HG03196 (cell line): ENCODE measurements around the gene CALHM3.

ENCODE experiments used
- ATAC-seq: cut with Tn5 transposase; IDR thresholded peaks from one replicate; pipeline ENCODE4 v1.9.1; 2021; ENCODE audit not compliant: unreplicated experiment

The CALHM3 gene

DNA sequence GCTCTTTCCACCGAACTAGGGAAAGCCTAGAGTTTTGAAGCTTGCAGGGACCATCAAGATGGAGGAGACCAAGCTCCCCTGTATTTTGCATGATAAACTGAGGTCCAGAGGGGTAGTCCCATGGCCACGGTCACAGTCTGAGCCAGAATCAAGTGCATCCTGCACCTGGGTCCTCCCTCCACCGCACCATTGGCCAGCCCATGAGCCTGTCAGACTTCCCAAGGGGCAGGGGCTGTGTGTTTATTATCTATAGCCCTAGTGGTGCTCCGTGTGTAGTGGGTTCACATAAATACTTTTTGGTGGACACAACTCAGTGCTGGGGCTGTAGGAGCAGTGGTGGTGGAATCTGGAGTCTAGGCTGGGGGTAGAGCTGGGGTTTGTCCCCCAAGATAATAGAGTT lies 3.6 kb downstream of the CALHM3 start:
- no peak for ATAC-seq

GRCh38 chr10:103474077-103474476 lies 5.0 kb downstream of the CALHM3 start:
- no peak for ATAC-seq

DNA sequence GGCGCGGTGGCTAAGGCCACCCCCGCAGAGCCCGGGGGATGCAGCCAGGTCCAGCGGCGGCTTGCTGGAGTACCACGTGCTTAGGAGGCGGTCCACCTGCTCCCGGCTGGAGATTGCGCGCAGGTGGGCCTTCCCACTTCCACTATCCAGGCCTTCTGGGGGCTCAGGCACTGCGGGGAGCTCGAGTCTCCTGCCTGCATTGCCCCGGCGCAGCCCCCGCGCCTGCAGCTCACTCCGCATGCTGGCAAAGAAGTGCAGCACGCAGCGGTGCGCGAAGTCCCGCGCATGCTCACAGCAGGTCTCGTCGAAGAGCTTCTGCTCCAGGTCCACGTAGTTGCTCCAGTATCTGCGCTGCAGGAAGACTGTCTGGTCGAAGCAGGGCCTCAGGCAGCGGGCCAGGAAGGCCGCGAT lies 5.8 kb downstream of the CALHM3 start:
- ATAC-seq: no peak

DNA sequence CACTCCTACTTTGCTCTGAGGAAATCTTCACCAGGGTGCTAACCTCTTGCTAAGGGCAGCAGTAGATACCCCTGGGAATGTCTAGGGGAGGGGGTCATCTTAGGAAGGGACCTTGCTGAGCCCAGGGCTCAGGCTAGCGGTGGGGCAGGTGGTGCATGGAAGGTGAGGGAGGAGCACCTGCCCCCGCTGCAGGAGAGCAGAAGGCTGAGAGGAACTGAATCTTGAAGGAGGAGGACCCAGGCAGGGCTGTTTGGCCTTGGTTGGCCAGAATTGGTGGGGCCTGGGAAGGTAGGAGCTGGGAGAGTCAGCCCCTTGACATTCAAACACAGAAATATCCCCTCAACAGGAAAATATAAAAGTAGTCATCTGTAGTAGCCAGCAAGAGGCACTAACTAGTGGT lies 7.0 kb downstream of the CALHM3 start:
- no peak for ATAC-seq

DNA sequence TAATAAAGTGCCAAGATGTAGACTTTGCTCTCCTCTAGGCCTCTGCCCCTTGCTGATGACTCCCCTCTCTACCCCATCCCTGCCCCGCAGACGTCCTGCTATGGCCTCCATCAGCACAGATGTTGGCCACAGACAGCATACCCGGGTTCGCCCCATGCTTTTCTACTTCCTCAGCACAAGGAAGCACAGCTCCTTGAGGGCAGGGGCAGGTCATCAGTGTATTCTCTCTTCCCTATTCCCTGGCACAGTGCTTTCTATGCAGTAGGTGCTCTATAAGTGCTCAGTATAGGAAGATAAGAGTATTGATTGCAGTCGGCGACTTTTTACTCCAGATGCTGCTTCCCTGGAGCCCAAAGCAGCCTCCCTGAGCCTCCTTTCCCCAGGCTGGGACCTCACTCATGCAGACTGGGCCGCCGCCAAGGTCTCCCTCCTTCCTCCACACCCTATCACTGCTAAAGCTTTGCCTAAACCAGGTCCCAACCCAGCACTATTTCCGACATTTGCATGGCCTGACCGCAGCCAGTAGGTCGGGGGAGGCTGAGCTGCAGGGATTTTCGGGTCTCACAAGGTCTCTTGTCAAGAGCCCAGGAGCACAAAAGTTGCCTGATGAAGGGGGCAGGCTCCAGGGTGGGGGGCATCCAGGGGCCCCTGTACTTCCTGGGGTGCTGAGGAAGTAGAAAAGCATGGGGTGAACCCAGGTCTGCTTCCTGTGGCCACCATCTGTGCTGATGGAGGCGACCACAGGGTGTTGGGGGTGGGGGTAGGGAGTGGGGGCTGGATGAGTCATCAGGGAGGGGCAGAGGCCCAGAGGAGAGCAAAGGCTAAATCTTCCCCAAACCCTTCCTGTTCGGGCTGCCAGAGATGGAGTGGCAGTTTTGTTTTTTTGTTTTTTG lies 8.0 kb downstream of the CALHM3 start:
- ATAC-seq: peak; percentile 70

- ATAC-seq: no peak
These were observed 9.8 kb downstream of the CALHM3 start for GRCh38 chr10:103469201-103469600.

DNA sequence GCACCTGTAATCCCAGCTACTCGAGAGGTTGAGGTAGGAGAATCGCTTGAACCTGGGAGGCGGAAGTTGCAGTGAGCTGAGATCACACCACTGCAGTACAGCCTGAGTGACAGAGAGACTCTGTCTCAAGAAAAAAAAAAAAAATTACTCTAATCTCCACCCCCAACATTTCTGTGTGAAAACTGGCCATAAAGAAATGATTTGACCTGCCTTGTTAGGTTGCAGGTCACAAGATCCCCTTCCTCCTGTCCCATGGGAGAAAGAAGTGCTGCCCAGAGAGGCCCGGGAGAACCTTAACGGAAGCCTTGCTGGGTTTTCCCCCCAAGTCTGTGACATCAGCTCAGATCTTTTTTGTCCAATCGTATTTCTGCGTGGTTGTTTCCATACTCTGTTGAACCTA lies 11.6 kb downstream of the CALHM3 start:
- no peak for ATAC-seq

DNA sequence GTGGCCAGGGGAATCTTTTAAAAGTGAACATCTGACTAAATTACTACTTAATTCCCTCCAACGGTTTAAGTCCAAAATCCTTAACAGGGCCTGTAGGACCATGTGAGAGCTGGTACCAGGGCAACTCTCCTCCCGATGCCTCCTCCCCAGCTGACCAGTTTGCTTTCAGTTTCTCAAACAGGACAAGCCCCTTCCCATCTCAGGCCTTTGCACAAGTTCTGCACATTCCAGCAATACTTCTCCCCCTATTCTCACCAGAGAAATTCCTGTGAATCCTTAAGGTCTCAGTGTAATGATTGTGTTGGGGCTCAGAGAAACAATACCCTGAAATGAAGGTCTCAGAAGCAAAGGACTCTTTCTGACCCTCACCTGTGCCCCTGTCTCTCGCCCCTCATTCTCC lies 12.3 kb downstream of the CALHM3 start:
- no peak for ATAC-seq

- no peak for ATAC-seq
These were observed 13.4 kb downstream of the CALHM3 start for GRCh38 chr10:103465411-103466179.

GRCh38 chr10:103463499-103463898 lies 15.5 kb downstream of the CALHM3 start:
- no peak for ATAC-seq

GRCh38 chr10:103459615-103460014 lies 19.4 kb downstream of the CALHM3 start:
- no peak for ATAC-seq

DNA sequence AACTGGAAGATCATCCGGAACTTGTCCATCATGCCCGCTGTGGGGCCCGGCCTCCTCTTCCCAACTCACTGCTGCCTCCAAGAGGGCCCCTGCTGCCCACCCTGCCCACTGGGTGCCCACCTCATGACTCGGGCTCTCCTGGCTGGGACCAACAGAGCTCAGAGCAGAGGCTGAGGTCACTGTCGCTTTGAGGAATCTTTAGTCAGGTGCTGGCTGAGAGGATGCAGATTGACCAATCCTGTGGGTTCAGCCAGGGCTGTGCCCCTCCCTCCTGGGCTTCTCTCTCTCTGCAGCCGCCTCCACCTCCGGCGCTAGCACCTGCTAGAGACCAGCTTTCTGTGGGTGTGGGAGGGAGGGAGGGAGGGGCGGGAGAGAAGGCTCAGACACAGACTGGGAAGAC lies 20.3 kb downstream of the CALHM3 start, which contains the start of gene CALHM1:
TSS of gene CALHM1 (minus strand) at position 181 of the 400 bp plus-strand sequence. CDS start at position 32, 149 bp downstream.
- ATAC-seq: no peak

DNA sequence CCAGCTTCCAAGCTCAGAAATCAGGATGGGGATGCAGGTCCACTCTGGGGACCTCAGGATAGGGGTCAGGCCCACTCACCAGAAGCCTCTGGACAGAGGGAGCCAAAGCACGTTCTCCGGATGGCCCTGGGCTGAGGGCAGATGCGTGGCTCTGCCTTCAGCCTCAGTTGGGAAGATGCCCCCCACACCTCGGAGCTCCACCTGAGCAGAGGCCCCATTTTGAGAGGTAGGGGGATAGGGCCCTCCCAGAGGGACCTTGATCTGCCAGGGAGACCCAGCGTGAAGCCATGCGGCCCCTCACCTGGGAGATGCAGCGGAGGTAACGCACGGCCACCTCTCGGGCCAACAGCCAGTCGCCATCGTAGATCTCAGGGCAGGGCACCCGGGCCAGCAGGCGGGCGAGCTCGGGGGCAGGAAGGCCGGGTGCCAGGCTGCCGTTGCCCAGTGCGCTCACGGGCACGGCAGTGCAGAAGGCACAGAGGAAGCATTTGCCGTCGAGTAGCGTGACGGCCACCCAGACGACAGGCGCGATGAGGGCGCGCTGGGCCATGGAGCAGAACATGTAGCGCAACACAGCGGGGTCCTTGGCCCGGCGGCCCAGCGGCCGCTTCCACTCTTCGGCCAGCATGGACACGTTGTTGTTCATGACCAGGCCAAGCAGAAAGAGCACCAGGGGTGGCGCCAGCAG lies 21.0 kb downstream of the CALHM3 start:
- ATAC-seq: no peak

DNA sequence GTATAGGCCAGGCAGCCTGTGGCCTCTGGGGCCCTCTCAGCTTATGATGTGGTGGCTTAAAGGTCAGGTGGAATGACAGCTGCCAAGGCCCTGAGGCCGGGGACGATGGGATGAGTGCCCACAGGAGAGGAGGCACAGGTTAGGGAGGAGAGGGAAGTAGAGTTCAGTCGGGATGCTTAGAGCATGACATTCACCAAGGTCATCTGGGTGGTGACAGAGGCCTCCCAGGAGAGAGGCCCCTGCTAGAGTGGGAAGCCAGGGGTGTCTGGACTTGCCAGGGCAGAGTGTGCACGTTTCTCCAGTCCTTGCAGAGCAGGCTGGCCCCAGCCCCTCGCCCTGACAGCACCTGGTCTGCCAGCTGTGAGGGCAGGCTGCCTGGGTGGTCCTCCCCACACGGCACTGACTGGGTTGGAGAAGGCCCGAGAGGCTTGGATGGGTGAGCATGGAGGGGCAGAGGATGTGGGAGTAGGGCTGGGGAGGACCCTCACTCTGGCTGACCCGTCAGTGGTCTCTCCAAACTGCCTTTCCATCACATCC lies 21.8 kb downstream of the CALHM3 start:
- ATAC-seq: no peak

- no peak for ATAC-seq
These were observed 22.9 kb downstream of the CALHM3 start for GRCh38 chr10:103456074-103456660.

GRCh38 chr10:103455235-103455634 lies 23.8 kb downstream of the CALHM3 start:
- no peak for ATAC-seq

DNA sequence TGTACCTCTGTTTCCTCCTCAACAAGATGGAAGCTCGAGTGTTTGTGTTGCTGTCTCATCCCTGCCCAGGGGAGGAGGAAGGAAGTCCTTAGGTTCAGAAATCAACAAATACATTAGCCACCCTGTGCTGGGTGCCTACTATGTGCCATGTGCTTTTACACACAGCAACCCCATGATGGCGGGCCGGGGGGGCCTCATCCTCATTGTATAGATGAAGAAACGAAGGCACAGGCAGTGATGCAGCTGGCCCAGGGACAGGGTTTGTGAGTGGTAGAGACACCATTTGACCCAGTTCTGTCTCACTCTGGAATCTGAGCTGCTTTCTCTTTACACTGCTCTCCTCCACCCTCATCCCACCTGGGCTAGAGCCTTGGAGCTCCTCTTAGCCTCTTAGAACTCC lies 25.0 kb downstream of the CALHM3 start:
- ATAC-seq: no peak

DNA sequence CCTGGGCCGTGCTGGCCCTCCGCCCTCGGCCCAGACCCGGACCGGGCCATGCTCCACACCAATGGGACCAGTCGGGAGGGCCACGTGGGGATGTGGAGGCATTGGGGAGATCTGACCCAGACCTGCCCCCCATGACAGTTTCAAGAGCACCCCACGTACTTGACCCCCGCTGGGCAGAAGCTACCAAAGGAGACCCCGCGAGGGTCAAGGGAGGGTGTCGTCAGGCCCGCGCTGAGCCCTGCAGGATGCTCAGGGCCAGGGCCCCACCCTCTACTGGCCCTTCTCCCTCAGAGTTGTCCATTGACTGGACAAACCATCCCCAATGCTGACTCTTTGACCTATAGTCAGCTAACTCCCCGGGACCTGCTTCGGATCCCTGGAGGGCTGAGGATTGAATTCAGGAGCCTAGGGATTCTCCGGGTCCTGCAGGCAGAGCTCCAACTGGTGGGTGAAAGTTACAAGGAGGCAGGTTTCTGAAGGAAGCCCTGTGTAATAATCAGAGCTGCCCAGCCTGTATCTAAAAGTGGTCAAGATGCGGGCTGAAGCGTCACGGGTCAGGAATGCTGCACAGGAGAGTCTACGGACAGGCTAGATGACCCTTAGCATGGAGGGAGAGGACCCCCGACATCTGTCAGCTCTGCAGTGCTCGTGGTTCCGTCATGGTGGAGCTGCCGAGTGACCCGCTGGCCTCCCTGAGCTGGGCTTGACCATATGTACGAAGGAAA lies 26.4 kb downstream of the CALHM3 start:
- no peak for ATAC-seq

GRCh38 chr10:103451831-103452505 lies 27.1 kb downstream of the CALHM3 start, which contains the start of gene CALHM2:
CALHM2 (minus strand) TSS chr10:103452370; CDS start chr10:103449941, 2,429 bp downstream.
- no peak for ATAC-seq
